ENCODE data around the gene FOS. TPM values are rescaled to one million over a fixed set of nuclear protein-coding genes. Genes with fewer than 3 reads are reported as not detected.

FOS gene
- polyA plus RNA-seq, 1 experiment, result 84.1 TPM

DNA sequence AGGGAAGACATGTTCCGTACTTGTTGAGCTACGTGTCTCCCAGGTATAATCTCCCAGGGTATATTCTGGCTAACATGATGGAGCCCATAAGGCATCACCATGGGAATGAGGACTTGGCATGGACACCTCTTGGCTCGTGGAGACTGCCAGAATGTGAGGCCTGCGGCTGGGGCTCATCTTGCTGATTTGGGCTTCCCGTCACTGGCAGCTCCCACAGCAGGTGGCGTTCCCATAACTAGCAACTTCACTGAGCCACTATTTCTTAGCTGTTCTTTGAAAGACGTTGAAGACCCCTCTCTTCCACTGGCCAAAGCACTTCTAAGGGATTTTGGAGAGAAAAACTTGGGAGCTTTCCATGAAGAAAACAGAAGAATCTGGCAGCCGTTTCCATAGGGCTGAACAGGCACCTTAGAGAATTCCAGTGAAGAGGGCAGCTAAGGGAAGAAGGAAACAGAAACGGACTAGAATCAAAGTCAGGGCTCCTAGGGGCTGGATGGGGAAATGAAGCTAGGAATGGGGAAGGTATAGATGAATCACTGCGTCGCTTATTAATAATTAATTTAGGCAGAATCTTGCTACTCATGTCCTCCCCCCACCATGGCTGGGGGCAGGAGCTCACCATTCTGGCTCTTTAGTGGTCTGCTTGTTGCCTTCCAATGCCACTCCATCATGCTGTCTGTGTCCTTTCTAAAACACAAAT, 39.7 kb upstream of the FOS start:
- DNase-seq (ENCODE audit: low read depth), result no peak
- TF ChIP-seq, protein P1, sequence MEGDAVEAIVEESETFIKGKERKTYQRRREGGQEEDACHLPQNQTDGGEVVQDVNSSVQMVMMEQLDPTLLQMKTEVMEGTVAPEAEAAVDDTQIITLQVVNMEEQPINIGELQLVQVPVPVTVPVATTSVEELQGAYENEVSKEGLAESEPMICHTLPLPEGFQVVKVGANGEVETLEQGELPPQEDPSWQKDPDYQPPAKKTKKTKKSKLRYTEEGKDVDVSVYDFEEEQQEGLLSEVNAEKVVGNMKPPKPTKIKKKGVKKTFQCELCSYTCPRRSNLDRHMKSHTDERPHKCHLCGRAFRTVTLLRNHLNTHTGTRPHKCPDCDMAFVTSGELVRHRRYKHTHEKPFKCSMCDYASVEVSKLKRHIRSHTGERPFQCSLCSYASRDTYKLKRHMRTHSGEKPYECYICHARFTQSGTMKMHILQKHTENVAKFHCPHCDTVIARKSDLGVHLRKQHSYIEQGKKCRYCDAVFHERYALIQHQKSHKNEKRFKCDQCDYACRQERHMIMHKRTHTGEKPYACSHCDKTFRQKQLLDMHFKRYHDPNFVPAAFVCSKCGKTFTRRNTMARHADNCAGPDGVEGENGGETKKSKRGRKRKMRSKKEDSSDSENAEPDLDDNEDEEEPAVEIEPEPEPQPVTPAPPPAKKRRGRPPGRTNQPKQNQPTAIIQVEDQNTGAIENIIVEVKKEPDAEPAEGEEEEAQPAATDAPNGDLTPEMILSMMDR (IDR thresholded peaks at IDR 0.05; ENCODE audit: insufficient read depth, low read depth, low read length), result no peak
- H3K4me3 ChIP-seq (ENCODE audit: low read depth, low read length), result no peak overlapping the region
- H3K27me3 ChIP-seq (ENCODE audit: control insufficient read depth, insufficient read depth, low read length), result no peaks in the 10 kb centered on the region
- ChIA-PET POLR2A (no interaction called here), CTCF (interaction anchor here (0.6 to 1.2 kb wide), 4 partner anchors 19 to 1901 kb away, joined by 3 to 4 read pairs (median 3); no protein-coding TSS in a partner anchor)
- H3K36me3 ChIP-seq (ENCODE audit: control insufficient read depth, insufficient read depth, low read length), result no peaks in the 10 kb centered on the region

DNA sequence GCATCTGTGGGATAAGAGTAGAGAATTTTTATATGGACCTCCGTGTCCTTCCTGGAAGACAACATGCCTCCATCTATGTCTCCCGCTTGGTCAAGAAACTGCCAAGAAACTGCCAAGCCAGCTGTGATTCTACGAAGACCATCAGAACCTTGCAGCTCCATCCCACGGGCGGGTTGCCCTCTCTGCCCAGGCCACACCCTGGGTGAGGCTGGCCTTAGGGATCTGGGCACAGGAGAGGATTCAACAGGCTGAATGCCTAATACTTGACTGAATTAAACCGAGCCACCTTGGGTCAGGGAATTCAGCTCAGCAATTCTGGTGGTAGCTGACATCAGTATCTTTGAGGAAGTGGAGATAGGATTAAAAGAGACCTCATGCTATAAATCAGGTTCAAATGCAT, 37.8 kb upstream of the FOS start:
- POLR2A ChIA-PET, result interaction anchor here (0.6 kb wide), 1 partner anchor 58 kb away, joined by 3 read pairs; no protein-coding TSS in a partner anchor
- Histone ChIP-seq H3K4me3 (ENCODE audit: low read depth, low read length) (no peak overlapping the region), H3K27me3 (ENCODE audit: control insufficient read depth, insufficient read depth, low read length) (no peaks in the 10 kb centered on the region), H3K36me3 (ENCODE audit: control insufficient read depth, insufficient read depth, low read length) (no peaks in the 10 kb centered on the region)
- CTCF ChIA-PET, result interaction anchor here (0.9 to 1.4 kb wide), 3 partner anchors 10 to 99 kb away, joined by 3 read pairs; no protein-coding TSS in a partner anchor
- no peak for DNase-seq (ENCODE audit: low read depth)
- TF ChIP-seq, protein P1 (IDR thresholded peaks at IDR 0.05; ENCODE audit: insufficient read depth, low read depth, low read length), result no peak

DNA sequence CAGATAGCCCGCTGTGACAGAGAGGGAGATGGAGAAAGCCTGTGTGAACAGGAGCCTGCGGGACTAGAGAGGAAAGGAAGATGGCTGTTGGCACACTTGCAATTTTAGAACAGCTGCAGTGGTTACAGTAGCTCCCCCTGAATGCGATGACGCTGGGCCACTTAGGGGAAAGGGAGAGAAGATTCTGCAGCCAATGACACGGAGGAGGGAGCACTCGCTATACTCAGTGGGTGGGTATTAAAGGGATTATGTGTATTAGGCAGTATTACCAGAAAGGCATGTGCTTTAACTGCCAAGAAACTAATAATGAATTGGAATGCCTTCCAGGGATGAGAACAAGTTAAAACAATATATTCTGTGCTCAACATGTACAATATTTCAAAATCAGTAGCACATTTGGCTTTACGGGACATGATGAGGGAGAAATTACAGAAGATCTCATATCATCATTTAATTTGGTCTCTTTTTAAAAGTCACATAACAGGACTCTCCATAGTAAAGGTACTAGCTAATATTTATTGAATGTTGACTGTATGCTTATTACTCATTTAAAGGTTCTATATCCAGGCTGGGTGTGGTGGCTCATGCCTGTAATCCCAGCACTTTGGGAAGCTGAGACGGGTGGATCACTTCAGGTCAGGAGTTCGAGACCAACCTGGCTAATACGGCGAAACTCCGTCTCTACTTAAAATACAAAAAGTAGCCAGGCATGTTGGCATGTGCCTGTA, 35.9 kb upstream of the FOS start:
- no peak for DNase-seq (ENCODE audit: low read depth)
- no peak overlapping the region for H3K4me3 ChIP-seq (ENCODE audit: low read depth, low read length)
- H3K27me3 ChIP-seq (ENCODE audit: control insufficient read depth, insufficient read depth, low read length), result no peaks in the 10 kb centered on the region; the same call in none of the 2 replicates
- POLR2A ChIA-PET, result no interaction called here
- TF ChIP-seq, protein P1 (IDR thresholded peaks at IDR 0.05; ENCODE audit: insufficient read depth, low read depth, low read length), result no peak
- CTCF ChIA-PET, result interaction anchor here (0.6 to 1.2 kb wide), 2 partner anchors 44 to 826 kb away, joined by 3 to 4 read pairs; no protein-coding TSS in a partner anchor
- H3K36me3 ChIP-seq (ENCODE audit: control insufficient read depth, insufficient read depth, low read length), result no peaks in the 10 kb centered on the region

DNA sequence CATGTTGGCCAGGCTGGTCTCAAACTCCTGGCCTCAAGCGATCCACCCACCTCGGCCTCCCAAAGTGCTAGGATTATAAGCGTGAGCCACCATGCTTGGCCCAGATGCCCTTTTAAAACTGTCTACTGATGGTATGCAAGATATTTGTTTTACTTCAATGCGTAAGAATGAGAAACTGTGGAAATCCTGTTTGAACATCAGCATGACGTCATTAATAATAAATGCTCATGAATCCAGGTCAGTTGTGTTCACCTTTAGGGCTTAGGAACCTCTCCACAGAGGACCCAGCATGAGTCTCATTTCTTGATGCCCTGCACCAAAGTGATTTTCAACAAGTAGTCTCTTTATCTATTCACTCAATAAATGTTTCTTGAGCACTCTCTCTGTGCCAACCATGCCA, 34.5 kb upstream of the FOS start:
- ChIA-PET CTCF (interaction anchor here (0.6 to 1.3 kb wide), 3 partner anchors 10 to 14 kb away, joined by 3 to 4 read pairs (median 4); no protein-coding TSS in a partner anchor), POLR2A (no interaction called here)
- Histone ChIP-seq H3K36me3 (ENCODE audit: control insufficient read depth, insufficient read depth, low read length) (no peaks in the 10 kb centered on the region), H3K4me3 (ENCODE audit: low read depth, low read length) (no peak overlapping the region), H3K27me3 (ENCODE audit: control insufficient read depth, insufficient read depth, low read length) (no peaks in the 10 kb centered on the region; the same call in none of the 2 replicates)
- TF ChIP-seq, protein P1 (IDR thresholded peaks at IDR 0.05; ENCODE audit: insufficient read depth, low read depth, low read length), result no peak
- no peak for DNase-seq (ENCODE audit: low read depth)
